DMS153 treated with DMSO at 0.1 percent for 48 hours (cell line): ENCODE measurements around the gene TBC1D21.

Experiments
- DNase-seq: peaks from one replicate; lab custom pipeline; 2025; ENCODE audit not compliant: unreplicated experiment; lab: John Stamatoyannopoulos, UW

TBC1D21 gene

GRCh38 chr15:73873456-73873855 lies at the start of gene TBC1D21:
TSS of gene TBC1D21 (plus strand) at chr15:73873564. CDS start at chr15:73873710, 146 bp downstream.
- DNase-seq: no peak

DNA sequence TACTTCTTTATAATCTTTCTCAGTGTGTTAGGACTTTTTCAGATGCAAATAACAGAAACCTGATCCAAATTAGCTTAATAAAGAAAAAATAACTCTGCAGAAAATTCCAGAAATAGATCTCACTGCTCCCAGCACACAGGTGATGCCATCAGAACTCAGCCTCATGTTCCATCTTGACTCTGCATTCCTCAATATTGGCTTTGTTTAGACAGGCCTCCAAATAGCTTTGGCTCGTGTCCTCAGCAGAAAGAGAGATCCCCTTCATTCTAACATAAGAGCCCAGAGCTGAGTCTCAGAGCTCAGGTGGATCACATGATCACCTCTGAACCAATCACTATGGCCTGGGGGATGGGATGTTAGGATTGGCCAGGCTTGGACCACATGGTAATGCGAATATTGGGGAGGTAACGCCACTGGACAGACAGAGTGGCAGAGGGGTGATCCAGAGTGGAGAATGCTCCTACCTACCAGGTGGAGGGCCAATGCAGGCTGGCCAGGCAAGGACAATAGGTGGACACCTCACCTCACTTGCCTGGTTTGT lies 46.6 kb upstream of the TBC1D21 start:
- no peak for DNase-seq

DNA sequence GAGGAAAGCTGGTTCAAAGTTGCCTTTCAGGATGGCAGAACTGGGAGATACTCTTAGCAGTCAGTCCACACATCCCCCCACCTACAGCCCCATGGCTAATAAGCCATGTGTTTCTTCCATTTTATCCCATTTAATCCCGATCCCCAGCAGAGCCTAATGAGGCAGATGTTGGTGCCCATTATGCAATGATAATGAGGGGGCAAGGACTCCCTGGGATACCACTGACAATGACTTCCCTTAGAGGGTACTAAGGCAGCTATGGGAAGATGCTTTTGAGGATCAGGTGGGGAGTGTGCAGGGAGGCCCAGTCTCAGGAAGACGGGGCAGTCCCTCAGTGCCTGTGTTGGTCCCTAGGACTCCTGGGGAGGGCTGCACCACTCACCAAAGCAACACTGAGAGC lies 43.8 kb upstream of the TBC1D21 start:
- no peak for DNase-seq

DNA sequence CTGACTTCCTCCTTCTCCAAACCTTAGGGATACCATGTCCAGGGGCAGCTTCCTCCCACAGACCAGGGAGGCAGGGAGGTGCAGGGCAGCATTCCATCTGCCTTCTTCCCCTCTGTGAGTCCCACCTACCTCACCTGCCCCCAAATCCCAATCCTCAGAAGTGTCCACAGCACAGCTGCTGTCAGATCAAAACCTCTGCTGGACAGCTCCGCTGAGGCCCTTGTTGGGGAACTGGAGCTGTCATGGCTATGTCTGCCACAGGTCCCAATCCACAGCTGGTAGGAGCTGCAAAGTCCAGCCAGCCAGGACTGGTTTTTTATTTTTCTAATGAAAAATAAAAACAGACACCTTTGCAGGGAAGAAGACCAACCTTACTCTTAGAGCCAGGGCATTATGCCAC lies 40.7 kb upstream of the TBC1D21 start:
- DNase-seq: no peak

- DNase-seq: no peak
These were observed 36.5 kb upstream of the TBC1D21 start for GRCh38 chr15:73836845-73837244.

- DNase-seq: no peak
These were observed 34.4 kb upstream of the TBC1D21 start for GRCh38 chr15:73838831-73839426.

- DNase-seq: no peak
These were observed 33.5 kb upstream of the TBC1D21 start for GRCh38 chr15:73839699-73840377.

- DNase-seq: no peak
These were observed 32.6 kb upstream of the TBC1D21 start for GRCh38 chr15:73840771-73841170.

- no peak for DNase-seq
These were observed 31.3 kb upstream of the TBC1D21 start for GRCh38 chr15:73841756-73842725.

- DNase-seq: no peak
These were observed 29.6 kb upstream of the TBC1D21 start for GRCh38 chr15:73843787-73844186.

- DNase-seq: no peak
These were observed 29.0 kb upstream of the TBC1D21 start for GRCh38 chr15:73844356-73844755.

DNA sequence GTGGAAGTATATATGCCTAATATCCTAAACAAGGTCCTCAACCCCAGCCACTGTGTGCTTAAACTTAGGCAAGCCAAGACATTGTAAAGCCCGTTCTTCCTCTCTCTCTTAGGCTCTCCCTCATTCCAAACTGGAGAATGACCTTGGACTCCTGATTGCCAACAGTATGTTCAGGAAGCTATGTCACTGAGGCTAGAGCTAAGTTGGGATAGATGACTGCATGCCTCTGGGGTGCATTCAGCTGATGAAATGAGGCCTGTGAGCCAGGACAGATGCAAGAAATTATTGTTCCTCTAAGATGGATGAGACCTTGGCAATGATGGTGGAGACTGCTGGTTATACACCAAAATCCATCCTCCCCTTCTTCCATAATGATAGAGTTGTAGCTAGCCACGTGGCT lies 27.9 kb upstream of the TBC1D21 start:
- DNase-seq: no peak

- no peak for DNase-seq
These were observed 27.5 kb upstream of the TBC1D21 start for GRCh38 chr15:73845907-73846306.

GRCh38 chr15:73849641-73850040 lies 23.7 kb upstream of the TBC1D21 start:
- DNase-seq: no peak

- no peak for DNase-seq
These were observed 23.1 kb upstream of the TBC1D21 start for GRCh38 chr15:73850228-73850627.

- no peak for DNase-seq
These were observed 21.7 kb upstream of the TBC1D21 start for GRCh38 chr15:73851689-73852088.

GRCh38 chr15:73852507-73852906 lies 20.9 kb upstream of the TBC1D21 start:
- DNase-seq: no peak

- DNase-seq: no peak
These were observed 19.1 kb upstream of the TBC1D21 start for GRCh38 chr15:73854265-73854664.

GRCh38 chr15:73856458-73857192 lies 16.7 kb upstream of the TBC1D21 start:
- no peak for DNase-seq

- DNase-seq: no peak
These were observed 16.0 kb upstream of the TBC1D21 start for GRCh38 chr15:73857193-73857920.
